HepG2 (cell line): Measurements from ENCODE around the gene SLC4A8. TPM values are rescaled to one million over a fixed set of nuclear protein-coding genes. Genes with fewer than 3 reads are reported as not detected.

Experiments used
- ATAC-seq: fragments of 200-7000 bp; cut with Tn5 transposase; 3 replicates; pipeline ENCODE4 v1.9.1; 2020; ENCODE audit warnings: mild to moderate bottlenecking, moderate library complexity
- BruUV-seq: library from RNA; stranded (reverse); fragments of 400-500 nt; replicated peaks from 2 replicates; lab custom pipeline; 2021; lab: Mats Ljungman, UMichigan
- CTCF ChIA-PET: fragments of 300-600 bp; formaldehyde crosslinking; extraction: SDS; loops from one replicate; lab custom pipeline; 2021; ENCODE audit warnings: low total read pairs, inconsistent platforms, low intra/inter-chr PET ratio; lab: Yijun Ruan, JAX
- POLR2A ChIA-PET: fragments of 350-600 bp; sonication (Branson Sonifier 250); formaldehyde crosslinking; loops from one replicate; lab custom pipeline; 2020; ENCODE audit warnings: antibody characterized with exemption, inconsistent platforms; lab: Yijun Ruan, JAX
- DNase-seq: peaks from one replicate; pipeline ENCODE4 v3.0.0-alpha.2; 2015; ENCODE audit warnings: low spot score
- FAIRE-seq: peaks from 3 replicates; lab custom pipeline; 2011; peaks lifted over from hg19 to GRCh38; lab: Jason Lieb, UNC
- H2AFZ ChIP-seq: one replicate; pipeline ENCODE4 v1.6.1; 2011; ENCODE audit warnings: low read length, inconsistent platforms
- H3K27ac ChIP-seq: fragments of 300-600 bp; 3 replicates; pipeline ENCODE4 v1.8.0; 2011; ENCODE audit warnings: mixed run types, mild to moderate bottlenecking, mixed read lengths, low read length, inconsistent platforms; ENCODE audit not compliant: insufficient read depth; ENCODE audit errors: extremely low read length
- H3K27me3 ChIP-seq, 2 experiments: fragments of 200-600 bp in 1 of 2; 2 replicates in 1 of 2; 3 replicates in 1 of 2; pipeline versions ENCODE4 v1.6.0 to v1.8.0; 2011; ENCODE audit warnings: low read length in 2 of 2, mild to moderate bottlenecking in 2 of 2, moderate library complexity in 2 of 2, inconsistent platforms in 1 of 2; ENCODE audit not compliant: insufficient read depth in 2 of 2, control insufficient read depth in 1 of 2
- H3K36me3 ChIP-seq, 2 experiments: fragments of 200-600 bp in 1 of 2; replicated peaks in 1 of 2; 2 replicates in 1 of 2; 3 replicates in 1 of 2; pipeline versions ENCODE4 v1.5.1 to v1.8.0; 2011; ENCODE audit warnings: low read length in 2 of 2, inconsistent platforms in 1 of 2; ENCODE audit not compliant: insufficient read depth in 2 of 2, control insufficient read depth in 1 of 2
- H3K4me1 ChIP-seq: 2 replicates; pipeline ENCODE4 v1.5.1; 2012; ENCODE audit warnings: low read length, inconsistent platforms; ENCODE audit not compliant: insufficient read depth
- H3K4me2 ChIP-seq: 2 replicates; pipeline ENCODE4 v1.6.0; 2011; ENCODE audit warnings: low read depth, low read length, inconsistent platforms
- H3K4me3 ChIP-seq, 3 experiments: fragments of 200-600 bp in 1 of 3; sonication (generic), shearing (Covaris generic) in 1 of 3; replicated peaks in 1 of 3; 2 replicates each; pipeline ENCODE4 v1.5.1; 2011 to 2016; ENCODE audit warnings: low read length in 3 of 3, inconsistent platforms in 2 of 3, low read depth in 2 of 3, mild to moderate bottlenecking in 2 of 3, control low read depth in 1 of 3, mixed read lengths in 1 of 3; ENCODE audit not compliant: insufficient read depth in 1 of 3
- H3K79me2 ChIP-seq: one replicate; pipeline ENCODE4 v1.6.1; 2011; ENCODE audit warnings: low read length, inconsistent platforms; ENCODE audit not compliant: insufficient read depth
- H3K9ac ChIP-seq: 2 replicates; pipeline ENCODE4 v1.6.0; 2011; ENCODE audit warnings: mild to moderate bottlenecking, low read depth, low read length, inconsistent platforms; ENCODE audit not compliant: insufficient read depth
- H3K9me3 ChIP-seq: 2 replicates; pipeline ENCODE4 v1.5.1; 2012; ENCODE audit warnings: mild to moderate bottlenecking, low read length
- H4K20me1 ChIP-seq: 2 replicates; pipeline ENCODE4 v1.6.0; 2011; ENCODE audit warnings: inconsistent platforms, mild to moderate bottlenecking, low read length, moderate library complexity; ENCODE audit not compliant: insufficient read depth
- CSRNP1 ChIP-seq: sonication (generic); formaldehyde crosslinking; IDR thresholded peaks from 2 replicates; pipeline ENCODE4 v1.8.1; 2023; ENCODE audit warnings: mild to moderate bottlenecking, missing genetic modification reagents
- E2F5 ChIP-seq: sonication (generic); formaldehyde crosslinking; conservative IDR thresholded peaks from 2 replicates; pipeline ENCODE4 v1.4.0; 2020; ENCODE audit warnings: missing genetic modification reagents
- ETS1 ChIP-seq: sonication (generic); formaldehyde crosslinking; IDR thresholded peaks from 2 replicates; pipeline ENCODE4 v1.4.0; 2020; ENCODE audit warnings: missing genetic modification reagents
- PHF5A ChIP-seq: IDR thresholded peaks from one replicate; pipeline ENCODE4 v1.6.1; 2018; ENCODE audit warnings: low read depth, missing genetic modification reagents; ENCODE audit not compliant: unreplicated experiment
- ZBTB7A ChIP-seq: sonication (generic); formaldehyde crosslinking; IDR thresholded peaks from 2 replicates; pipeline ENCODE4 v1.8.0; 2022; ENCODE audit warnings: mild to moderate bottlenecking, missing genetic modification reagents
- WGBS: methylation state at CpG from one replicate; pipeline ENCODE4 v1.1.6; 2017; ENCODE audit warnings: low lambda C conversion rate; 5-methylcytosine and 5-hydroxymethylcytosine counted together
- in situ Hi-C: cut with HindIII; loops from 2 replicates; pipeline ENCODE4 v1.10.0; 2017; ENCODE audit warnings: low pct_unique_long_range_greater_than_20kb; ENCODE audit not compliant: extremely low pct_ligation_motif_present
- intact Hi-C: fragments of 100-400 bp; cut with micrococcal nuclease; formaldehyde crosslinking; loops from one replicate; pipeline ENCODE4 v1.10.0; 2022; ENCODE audit not compliant: unreplicated experiment
- polyA plus RNA-seq, 8 experiments: library from polyadenylated mRNA; depleted of rRNA in 3 of 8; stranded (reverse) in 7 of 8; unstranded in 1 of 8; fragments of >200 nt; fragmentation: Illumina TruSeq in 4 of 8; extraction: Trizol in 4 of 8; gene quantifications; 2 replicates each; pipeline versions ENCODE4 v1.2.1 to v1.2.3, GENCODE V29; 2011 to 2016; ENCODE audit warnings: low read depth in 4 of 8, missing spikeins in 1 of 8, mixed read lengths in 1 of 8; ENCODE audit not compliant: insufficient read depth in 1 of 8
- total RNA-seq, 5 experiments: library from RNA; depleted of rRNA; stranded (reverse); fragments of >200 nt; fragmentation: Illumina TruSeq; extraction: Trizol; gene quantifications; 2 replicates each; pipeline ENCODE4 v1.2.3, GENCODE V29; 2016; ENCODE audit warnings: low read depth in 1 of 5
- TF ChIP-seq, protein P1 (sequence below): sonication (generic); formaldehyde crosslinking; IDR thresholded peaks from 2 replicates; pipeline ENCODE4 v1.4.0; 2020; ENCODE audit warnings: missing genetic modification reagents

Gene SLC4A8
- total and polyA plus RNA-seq, 2 of the 13 experiments (the other 11 are each of a cell fraction or from before 2014, with no cell fraction given): under 0.01 to 0.07 TPM

DNA sequence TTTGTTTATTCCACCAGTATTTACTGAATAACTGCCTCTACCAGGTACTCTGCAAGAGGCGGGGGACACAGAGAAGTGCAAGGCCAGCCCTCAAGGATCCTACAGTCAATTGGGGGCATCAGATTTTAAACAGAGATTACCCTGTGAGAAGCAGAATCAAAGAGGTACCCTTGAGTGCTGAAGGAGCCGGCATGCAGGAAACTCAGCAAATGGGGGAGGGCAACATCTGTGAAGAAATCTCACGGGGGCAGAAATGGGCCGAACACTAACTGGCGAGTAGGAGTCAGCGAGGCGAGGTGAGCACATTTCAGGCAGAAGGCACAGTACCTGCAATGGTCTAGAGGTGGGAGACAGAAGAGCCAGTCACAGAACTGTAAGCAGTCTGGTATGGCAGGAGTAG, 42.5 kb upstream of the SLC4A8 start:
- no peaks in the 10 kb centered on the region for H3K4me1 ChIP-seq
- DNase-seq (no peak), FAIRE-seq (no peak), ATAC-seq (no peak)
- H3K9me3 ChIP-seq: no peaks in the 10 kb centered on the region
- H2AFZ ChIP-seq: no peak overlapping the region
- in situ Hi-C loops: no loop called here
- H3K27ac ChIP-seq: no peak overlapping the region
- no peaks in the 10 kb centered on the region for H4K20me1 ChIP-seq
- H3K4me2 ChIP-seq: no peak overlapping the region
- BruUV-seq: no TSS peak
- ChIA-PET POLR2A (no interaction called here), CTCF (no interaction called here)
- no peaks in the 10 kb centered on the region for H3K79me2 ChIP-seq
- no peaks in the 10 kb centered on the region; a peak in 1 of 5 replicates for H3K27me3 ChIP-seq
- H3K9ac ChIP-seq: no peak overlapping the region
- no peak for TF ChIP-seq E2F5 (CRISPR knock-in tag)
- TF ChIP-seq CSRNP1 (CRISPR knock-in tag): no peak
- no peak for TF ChIP-seq ETS1 (CRISPR knock-in tag)
- no peak for TF ChIP-seq ZBTB7A
- TF ChIP-seq, protein P1, sequence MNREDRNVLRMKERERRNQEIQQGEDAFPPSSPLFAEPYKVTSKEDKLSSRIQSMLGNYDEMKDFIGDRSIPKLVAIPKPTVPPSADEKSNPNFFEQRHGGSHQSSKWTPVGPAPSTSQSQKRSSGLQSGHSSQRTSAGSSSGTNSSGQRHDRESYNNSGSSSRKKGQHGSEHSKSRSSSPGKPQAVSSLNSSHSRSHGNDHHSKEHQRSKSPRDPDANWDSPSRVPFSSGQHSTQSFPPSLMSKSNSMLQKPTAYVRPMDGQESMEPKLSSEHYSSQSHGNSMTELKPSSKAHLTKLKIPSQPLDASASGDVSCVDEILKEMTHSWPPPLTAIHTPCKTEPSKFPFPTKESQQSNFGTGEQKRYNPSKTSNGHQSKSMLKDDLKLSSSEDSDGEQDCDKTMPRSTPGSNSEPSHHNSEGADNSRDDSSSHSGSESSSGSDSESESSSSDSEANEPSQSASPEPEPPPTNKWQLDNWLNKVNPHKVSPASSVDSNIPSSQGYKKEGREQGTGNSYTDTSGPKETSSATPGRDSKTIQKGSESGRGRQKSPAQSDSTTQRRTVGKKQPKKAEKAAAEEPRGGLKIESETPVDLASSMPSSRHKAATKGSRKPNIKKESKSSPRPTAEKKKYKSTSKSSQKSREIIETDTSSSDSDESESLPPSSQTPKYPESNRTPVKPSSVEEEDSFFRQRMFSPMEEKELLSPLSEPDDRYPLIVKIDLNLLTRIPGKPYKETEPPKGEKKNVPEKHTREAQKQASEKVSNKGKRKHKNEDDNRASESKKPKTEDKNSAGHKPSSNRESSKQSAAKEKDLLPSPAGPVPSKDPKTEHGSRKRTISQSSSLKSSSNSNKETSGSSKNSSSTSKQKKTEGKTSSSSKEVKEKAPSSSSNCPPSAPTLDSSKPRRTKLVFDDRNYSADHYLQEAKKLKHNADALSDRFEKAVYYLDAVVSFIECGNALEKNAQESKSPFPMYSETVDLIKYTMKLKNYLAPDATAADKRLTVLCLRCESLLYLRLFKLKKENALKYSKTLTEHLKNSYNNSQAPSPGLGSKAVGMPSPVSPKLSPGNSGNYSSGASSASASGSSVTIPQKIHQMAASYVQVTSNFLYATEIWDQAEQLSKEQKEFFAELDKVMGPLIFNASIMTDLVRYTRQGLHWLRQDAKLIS: no peak
- no peak for TF ChIP-seq PHF5A (CRISPR knock-in tag)
- WGBS: 86% methylated on average over 7 of the region's 7 CpGs
- no peaks in the 10 kb centered on the region for H3K36me3 ChIP-seq
- intact Hi-C loops: no loop called here
- no peak overlapping the region for H3K4me3 ChIP-seq
